HL-60/S4 (cell line): ENCODE data around the gene ATL1.

ENCODE experiments used
- in situ Hi-C: fragments of 300-500 bp; cut with MboI; formaldehyde crosslinking; loops from 2 replicates; pipeline ENCODE4 v1.14.3; 2022; ENCODE audit warnings: low sequenced_read_pairs

The ATL1 gene

GRCh38 chr14:50599700-50600444 lies 39.9 kb downstream of the ATL1 start:
- in situ Hi-C loops = loop anchor here (25.0 kb wide), 1 partner anchor 262 kb away; the partner anchor contains the start of gene ABHD12B

- in situ Hi-C loops = loop anchor here (25.0 kb wide), 1 partner anchor 261 kb away; the partner anchor contains the start of gene ABHD12B
Measured at GRCh38 chr14:50600849-50601248, 40.9 kb downstream of the ATL1 start.

- in situ Hi-C loops = loop anchor here (25.0 kb wide), 1 partner anchor 261 kb away; the partner anchor contains the start of gene ABHD12B
Measured at GRCh38 chr14:50601394-50601793, 41.4 kb downstream of the ATL1 start.

- in situ Hi-C loops = loop anchor here (25.0 kb wide), 1 partner anchor 260 kb away; the partner anchor contains the start of gene ABHD12B
Measured at GRCh38 chr14:50602035-50602434, 42.1 kb downstream of the ATL1 start.

GRCh38 chr14:50603565-50603964 lies 43.6 kb downstream of the ATL1 start:
- in situ Hi-C loops = loop anchor here (25.0 kb wide), 1 partner anchor 259 kb away; the partner anchor contains the start of gene ABHD12B

GRCh38 chr14:50605766-50606165 lies 45.8 kb downstream of the ATL1 start:
- in situ Hi-C loops = loop anchor here (25.0 kb wide), 1 partner anchor 257 kb away; the partner anchor contains the start of gene ABHD12B

GRCh38 chr14:50606468-50606867 lies 46.5 kb downstream of the ATL1 start:
- in situ Hi-C loops = loop anchor here (25.0 kb wide), 1 partner anchor 256 kb away; the partner anchor contains the start of gene ABHD12B

- in situ Hi-C loops = loop anchor here (25.0 kb wide), 1 partner anchor 255 kb away; the partner anchor contains the start of gene ABHD12B
Measured at GRCh38 chr14:50607181-50607580, 47.2 kb downstream of the ATL1 start.

- in situ Hi-C loops = loop anchor here (25.0 kb wide), 1 partner anchor 255 kb away; the partner anchor contains the start of gene ABHD12B
Measured at GRCh38 chr14:50607761-50608160, 47.8 kb downstream of the ATL1 start.

- in situ Hi-C loops = loop anchor here (25.0 kb wide), 1 partner anchor 254 kb away; the partner anchor contains the start of gene ABHD12B
Measured at GRCh38 chr14:50608302-50608851, 48.4 kb downstream of the ATL1 start.

GRCh38 chr14:50610465-50610864 lies 50.5 kb downstream of the ATL1 start:
- in situ Hi-C loops = loop anchor here (25.0 kb wide), 1 partner anchor 252 kb away; the partner anchor contains the start of gene ABHD12B

GRCh38 chr14:50612806-50613205 lies 52.9 kb downstream of the ATL1 start:
- in situ Hi-C loops = loop anchor here (25.0 kb wide), 1 partner anchor 249 kb away; the partner anchor contains the start of gene ABHD12B

GRCh38 chr14:50615056-50615455 lies 55.1 kb downstream of the ATL1 start:
- in situ Hi-C loops = loop anchor here (25.0 kb wide), 1 partner anchor 247 kb away; the partner anchor contains the start of gene ABHD12B

GRCh38 chr14:50615552-50615951 lies 55.6 kb downstream of the ATL1 start:
- in situ Hi-C loops = loop anchor here (25.0 kb wide), 1 partner anchor 247 kb away; the partner anchor contains the start of gene ABHD12B

- in situ Hi-C loops = loop anchor here (25.0 kb wide), 1 partner anchor 246 kb away; the partner anchor contains the start of gene ABHD12B
Measured at GRCh38 chr14:50616275-50616674, 56.3 kb downstream of the ATL1 start.

- in situ Hi-C loops = loop anchor here (25.0 kb wide), 1 partner anchor 243 kb away; the partner anchor contains the start of gene ABHD12B
Measured at GRCh38 chr14:50619569-50620141, 59.7 kb downstream of the ATL1 start.

GRCh38 chr14:50620341-50620740 lies 60.4 kb downstream of the ATL1 start:
- in situ Hi-C loops = loop anchor here (25.0 kb wide), 1 partner anchor 242 kb away; the partner anchor contains the start of gene ABHD12B

- in situ Hi-C loops = loop anchor here (25.0 kb wide), 1 partner anchor 239 kb away; the partner anchor contains the start of gene ABHD12B
Measured at GRCh38 chr14:50622978-50623377, 63.0 kb downstream of the ATL1 start.

GRCh38 chr14:50624447-50624846 lies 64.5 kb downstream of the ATL1 start:
- in situ Hi-C loops = loop anchor here (25.0 kb wide), 1 partner anchor 238 kb away; the partner anchor contains the start of gene ABHD12B

- in situ Hi-C loops = loop anchor here (25.0 kb wide), 1 partner anchor 237 kb away; the partner anchor contains the start of gene ABHD12B
Measured at GRCh38 chr14:50624947-50625346, 65.0 kb downstream of the ATL1 start.
